ENCODE results near the gene SLC20A1.
"Not testable (repeated sequence)": the region's sequence is repeated elsewhere in the genome, so short reads cannot be mapped to it uniquely, and the experiment has no call there.

SLC20A1 gene

DNA sequence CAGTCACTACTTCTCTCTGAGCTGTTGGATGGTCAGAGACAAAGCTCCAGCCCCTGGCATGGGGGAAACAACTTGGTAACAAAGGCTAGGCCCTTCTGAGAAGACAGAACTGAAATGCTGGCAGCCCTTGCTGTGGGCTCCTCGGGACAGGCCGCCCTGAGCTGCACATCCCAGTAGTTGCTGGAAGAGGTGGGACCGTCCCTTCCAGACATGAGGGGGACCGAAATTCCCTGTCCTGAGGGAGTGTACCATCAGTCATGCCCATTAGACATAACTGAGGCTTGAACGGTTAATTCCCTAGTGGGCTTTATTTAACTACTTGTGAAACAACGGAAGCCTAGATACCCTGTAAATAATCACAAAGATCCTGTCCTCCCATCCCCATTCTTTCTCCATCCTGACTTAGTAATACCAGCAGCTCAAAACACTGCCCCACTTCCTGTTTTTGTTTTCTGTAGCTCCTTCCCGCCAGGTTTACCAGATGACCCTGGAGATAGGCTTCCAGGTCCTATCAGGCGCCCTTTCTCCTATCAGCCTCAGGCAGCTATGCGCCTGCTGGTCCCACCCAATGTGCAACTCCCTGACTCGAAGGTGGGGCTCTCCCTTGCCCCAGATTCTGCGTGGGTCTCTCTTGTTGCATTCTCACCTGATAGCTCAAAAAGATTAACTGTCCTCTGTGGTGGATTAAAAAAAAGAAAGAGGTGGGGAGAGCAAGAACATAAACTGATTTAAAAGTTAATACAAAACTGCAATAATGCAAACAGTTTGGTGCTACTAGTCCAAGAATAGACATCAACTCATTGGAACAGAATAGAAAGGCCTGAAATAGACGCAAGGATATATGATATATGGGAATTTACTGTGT is 38.0 kb downstream of the SLC20A1 start:
- no peak for DNase-seq (ENCODE audit: low read depth)

DNA sequence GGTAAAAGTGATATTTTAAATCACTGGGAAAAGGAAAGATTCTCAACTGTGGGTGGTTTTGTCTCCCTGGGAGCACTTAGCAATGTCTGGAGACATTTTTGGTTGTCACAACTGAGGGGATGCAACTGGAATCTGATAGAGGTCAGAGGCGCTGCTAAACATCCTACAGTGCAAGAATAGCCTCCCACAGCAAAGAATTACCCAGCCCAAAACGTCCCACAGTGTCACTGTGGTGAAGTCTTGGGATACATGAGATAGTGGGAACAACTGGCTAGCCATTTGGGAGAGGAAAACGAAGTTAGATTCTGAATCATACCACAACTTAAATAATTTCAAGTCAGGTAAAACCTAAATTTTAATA is 38.7 kb downstream of the SLC20A1 start:
- DNase-seq (ENCODE audit: low read depth) = no peak

DNA sequence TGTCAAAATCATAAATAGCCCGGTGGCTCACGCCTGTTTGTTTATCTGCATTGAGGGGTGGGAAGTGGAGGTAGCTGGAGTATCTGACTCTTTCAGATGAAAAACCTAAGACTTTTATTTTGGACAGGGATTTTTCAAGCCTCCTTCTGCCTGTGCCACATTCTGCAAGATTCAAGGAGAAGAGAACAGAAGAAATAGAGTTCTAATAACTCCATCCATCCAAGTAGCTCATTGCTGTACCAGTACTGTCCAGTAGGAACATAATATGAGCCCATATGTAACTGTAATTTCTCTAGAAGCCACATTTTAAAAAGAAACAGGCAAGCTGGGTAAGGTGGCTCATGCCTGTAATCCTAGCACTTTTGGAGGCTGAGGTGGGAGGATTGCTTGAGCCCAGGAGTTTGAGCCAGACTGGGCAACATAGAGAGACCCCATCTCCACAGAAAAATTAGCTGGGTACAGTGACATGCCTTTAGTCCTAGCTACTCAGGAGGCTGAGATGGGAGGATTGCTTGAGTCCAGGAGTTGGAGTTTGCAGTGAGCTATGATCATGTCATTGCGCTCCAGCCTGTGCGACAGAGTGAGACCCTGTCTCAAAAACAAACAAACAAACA is 39.6 kb downstream of the SLC20A1 start:
- DNase-seq (ENCODE audit: low read depth) = no peak

DNA sequence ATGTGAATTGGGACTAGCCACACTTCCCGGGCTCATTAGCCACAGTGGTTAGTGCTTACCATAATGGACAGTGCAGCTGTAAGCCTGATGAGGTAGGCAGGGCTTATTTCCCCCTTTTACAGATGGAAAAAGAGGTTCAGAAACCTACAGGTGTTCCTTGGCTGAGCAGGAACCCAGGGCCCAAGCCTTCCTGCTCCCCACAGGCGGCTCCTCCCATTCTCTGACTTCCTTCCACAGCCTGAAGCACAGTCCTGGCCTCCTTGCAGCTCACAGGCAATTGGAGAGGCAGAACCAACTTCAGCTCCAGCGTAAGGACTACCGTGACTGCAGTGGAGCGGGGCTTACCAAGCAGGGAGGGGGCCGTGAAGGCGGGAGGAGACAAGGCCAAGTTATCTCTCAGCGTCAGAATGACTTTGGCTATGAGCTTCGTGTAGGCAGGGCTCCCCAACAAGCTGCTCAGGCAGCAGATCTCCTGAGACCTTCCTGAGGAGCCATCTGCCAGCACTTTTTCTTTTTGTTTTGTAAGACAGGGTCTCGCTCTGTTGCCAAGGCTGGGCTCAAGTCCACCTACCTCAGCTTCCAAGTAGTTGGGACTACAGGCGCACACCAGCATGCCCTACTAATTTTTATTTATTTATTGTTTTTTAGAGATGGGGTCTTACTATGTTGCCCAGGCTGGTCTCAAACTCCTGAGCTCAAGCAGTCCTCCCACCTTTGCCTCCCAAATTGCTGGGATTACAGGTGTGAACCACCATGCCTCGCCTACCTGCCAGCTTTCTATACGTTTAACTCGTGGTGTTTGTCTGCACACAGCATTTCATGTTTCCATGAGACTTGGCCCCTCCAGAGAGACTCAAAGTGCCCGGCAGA is 40.8 kb downstream of the SLC20A1 start:
- DNase-seq (ENCODE audit: low read depth) = no peak

DNA sequence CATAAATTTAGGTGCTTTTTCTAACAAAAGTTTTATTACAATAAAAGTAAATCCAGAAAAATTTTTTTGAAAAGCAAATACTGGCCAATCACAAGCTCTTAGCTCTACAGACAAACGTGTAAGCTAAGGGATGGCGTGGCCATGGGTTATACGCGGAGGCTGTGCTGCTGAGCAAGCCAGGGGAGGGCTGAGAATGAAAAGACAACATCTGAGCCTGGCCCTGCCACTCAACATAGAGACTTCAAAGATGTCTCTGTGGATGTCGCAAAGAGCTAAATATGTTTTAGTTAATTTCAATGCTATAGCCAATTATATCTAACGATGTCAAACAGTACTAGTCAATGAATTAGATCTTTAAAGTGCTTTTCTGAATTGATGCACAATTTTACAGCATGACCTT is 41.8 kb downstream of the SLC20A1 start:
- DNase-seq (ENCODE audit: low read depth) = no peak

DNA sequence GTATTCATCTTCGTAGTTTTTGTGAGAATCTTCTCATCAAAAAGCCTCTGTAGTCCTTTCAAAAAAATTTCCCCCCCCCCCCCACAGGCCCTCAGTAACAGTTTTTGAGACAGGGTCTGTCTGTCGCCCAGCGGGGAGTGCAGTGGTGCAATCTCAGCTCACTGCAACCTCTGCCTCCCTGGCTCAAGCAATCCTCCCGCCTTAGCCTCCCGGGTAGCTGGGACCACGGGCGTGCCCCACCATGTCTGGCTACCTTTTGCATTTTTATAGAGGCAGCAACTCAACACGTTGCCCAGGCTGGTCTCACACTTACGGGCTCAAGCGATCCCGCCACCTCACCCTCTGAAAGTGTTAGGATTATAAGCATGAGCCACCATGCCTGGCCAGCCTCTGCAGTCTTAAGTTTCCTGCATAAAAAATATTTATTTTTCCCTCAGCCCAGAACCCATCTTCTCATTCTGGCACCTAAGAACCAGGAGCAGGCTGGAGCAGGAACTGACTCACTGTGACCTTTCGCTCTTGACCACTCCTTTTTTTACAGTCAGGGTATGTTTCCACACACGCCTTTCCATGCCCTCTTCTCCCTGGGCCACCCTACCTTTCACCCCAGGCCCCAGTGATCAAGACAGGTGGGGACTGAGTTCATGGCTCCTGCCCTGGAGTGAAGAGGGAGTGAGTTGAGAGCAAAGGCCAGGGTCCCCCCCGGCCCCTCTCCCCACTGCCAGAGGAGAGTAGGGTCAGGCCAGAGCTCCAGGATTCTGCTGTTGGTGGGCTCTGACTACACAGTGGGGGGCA is 42.5 kb downstream of the SLC20A1 start:
- no peak for DNase-seq (ENCODE audit: low read depth)

DNA sequence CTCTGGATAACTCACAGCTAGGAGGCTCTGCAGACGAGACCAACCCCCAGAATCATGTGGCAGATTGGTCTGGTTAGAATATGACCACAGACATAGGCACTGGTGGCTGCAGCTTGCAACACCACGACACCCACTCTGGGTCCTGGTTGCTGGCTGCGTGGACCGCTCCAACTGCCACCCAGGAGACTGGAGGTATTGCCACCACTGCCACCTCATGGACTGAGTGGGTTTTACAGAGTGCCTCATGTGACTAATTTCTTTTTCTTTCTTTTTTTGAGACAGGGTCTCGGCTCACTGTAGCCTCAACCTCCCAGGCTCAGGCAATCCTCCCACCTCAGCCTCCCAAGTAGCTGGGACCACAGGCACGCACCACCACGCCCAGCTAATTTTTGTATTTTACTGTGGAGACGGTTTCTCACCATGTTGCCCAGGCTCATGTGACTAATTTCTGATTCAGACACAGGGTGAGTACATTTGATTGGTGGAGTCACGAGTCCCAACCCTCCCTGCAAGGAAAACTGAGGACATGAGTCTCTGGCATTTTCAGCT is 45.2 kb downstream of the SLC20A1 start:
- peak; percentile 55 for DNase-seq (ENCODE audit: low read depth)

DNA sequence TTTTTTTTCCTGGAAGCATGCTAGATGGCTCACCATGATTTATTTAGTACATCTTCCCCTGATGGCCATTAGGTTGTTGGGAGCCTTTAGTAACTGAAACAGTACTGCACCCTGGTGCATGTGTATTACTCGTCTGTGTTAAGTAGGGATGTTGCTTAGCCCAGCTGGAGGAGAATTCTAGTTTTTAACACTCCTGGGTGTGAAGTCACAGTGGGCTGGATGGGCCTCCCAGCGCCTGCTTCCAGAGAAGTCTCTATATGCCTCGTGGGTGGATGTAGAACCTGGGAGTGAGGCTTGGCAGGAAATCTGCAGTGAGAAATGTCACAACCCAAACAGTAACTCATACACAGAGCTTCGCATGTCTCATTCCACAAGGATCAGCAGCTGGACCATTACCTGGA is 46.1 kb downstream of the SLC20A1 start:
- DNase-seq (ENCODE audit: low read depth) = no peak

DNA sequence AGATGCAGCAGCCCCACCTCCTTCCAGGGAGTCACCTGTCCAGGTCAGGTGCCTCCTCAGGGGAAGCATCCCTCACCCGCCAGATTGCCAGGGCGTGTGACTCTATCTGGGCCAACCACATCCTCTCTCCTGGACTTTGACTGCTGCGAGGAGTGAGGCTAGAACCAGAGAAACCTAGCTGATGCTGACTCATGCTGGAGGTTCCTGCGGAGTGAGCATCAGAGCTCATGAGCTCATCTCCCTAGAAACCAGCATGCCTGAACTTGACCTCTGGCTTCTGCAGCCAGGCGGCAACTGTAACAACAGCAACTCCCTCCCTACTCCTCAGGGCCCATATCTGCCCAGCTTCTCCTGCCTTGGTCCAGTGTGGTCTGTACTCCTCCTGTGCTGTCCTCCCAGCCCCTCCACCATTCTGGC is 46.8 kb downstream of the SLC20A1 start:
- peak; percentile 96 for DNase-seq (ENCODE audit: low read depth)

DNA sequence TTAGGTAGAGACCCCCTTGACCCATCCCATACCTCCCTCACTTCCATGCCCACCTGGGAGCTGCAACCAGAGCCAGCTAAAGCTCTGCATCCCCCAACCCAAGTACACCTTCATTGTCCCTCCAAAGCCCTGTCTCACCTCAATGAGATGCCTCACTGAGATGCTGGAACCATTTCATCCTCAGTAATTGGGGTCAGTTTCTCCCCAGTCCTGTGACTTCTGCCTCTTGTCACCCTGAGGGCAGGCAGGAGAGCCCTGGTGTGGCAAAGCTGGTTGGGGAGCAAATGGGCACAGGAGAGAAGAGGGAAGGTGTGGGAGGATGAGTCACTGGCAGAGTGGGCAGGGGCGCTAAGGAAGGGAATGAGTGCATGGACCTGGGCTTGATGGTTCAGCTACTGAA is 47.2 kb downstream of the SLC20A1 start:
- DNase-seq (ENCODE audit: low read depth) = no peak

DNA sequence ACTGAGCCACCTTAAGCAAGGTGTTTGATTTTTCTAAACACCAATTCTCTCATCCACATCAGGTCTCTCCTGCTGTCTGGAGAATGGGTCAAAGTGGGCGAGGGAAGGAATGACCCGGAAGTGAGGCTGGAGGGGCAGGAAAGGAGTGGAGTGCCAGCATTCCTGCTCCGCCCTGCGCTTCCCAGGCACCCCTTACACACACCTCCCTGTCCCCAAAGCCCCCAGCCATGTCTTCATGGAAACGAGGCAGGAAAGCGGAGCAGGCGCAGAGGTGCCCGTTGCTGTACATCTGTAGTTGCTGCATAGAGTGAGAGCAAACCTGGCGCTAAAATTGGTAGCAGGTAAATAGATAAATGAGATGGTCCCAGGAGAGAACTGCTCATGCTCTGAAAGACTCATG is 47.9 kb downstream of the SLC20A1 start:
- DNase-seq (ENCODE audit: low read depth) = no peak

DNA sequence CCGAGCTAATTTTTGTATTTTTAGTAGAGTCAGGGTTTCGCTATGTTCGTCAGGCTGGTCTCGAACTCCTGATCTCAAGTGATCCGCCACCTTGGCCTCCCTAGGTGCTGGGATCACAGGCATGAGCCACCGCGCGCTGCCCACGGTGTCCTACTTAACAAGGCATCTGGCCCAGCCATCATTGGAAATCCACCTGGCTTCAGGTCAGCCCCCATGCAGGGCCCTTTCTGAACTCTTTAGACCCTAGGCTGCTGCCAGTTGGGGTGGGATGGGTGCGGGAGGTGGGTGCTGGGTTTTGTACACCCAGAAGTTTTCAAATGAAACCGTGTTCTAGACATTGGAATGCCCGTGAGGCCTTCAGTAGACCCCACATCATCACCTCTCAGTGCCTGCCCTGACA is 48.4 kb downstream of the SLC20A1 start:
- no peak for DNase-seq (ENCODE audit: low read depth)

DNA sequence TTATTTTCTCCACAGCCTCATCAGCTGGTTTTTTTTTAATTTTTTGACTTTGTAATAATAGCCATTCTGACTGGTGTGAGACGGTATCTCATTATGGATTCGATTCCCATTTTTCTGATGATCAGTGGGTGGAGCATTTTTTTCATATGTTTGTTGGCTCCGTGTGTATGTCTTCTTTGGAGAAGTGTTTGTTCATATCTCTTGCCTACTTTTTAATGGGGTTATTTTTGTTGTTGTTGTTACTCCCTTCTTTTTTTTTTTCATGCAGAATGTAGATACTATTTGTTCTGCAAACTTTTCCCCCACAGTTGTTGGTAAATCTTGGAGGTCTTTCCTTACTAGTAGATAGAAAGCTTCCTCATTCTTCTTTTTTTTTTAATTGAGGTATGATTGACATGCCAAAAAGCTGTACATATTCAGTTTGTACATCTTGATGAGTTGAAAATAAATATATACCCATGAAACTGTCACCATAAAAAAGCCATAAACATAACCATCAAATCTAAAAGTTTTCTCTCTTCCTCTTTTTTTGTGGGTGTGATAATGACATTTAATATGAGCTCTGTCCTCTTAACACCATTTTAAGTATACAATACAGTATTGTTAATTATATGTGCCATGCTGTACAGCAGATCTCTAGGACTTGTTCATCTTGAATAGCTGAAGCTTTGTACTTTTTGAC is 53.2 kb downstream of the SLC20A1 start:
- DNase-seq (ENCODE audit: low read depth) = no peak

DNA sequence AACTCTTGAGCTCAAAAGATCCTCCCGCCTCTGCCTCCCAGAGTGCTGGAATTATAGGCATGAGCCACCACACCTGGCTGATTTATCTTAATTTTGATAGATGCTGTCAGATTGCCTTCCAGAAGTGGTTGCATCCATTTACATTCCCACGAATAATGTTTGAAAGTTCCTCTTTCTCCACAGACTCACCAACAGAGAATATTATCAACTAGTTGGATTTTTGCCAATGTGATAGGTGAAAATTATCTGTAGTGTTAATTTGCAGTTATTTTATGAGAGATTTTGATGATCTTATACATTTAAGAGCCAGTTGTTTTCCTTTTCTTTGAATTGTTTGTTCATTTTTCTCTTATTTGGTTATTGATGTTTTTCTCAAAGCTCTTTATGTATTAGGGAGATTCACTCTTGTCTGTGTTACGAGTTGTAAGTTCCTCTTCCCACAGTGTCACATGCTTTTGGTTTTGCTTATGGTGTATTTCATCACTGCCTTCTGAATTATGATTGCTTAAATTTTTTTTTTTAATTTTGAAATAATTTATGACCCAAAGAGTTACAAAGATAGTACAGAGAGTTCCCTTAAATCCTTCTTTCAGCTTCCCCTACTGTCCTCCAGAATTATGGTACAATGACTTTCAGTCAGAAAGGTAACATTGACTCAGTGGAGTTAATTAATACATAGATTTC is 54.4 kb downstream of the SLC20A1 start:
- no peak for DNase-seq (ENCODE audit: low read depth)

DNA sequence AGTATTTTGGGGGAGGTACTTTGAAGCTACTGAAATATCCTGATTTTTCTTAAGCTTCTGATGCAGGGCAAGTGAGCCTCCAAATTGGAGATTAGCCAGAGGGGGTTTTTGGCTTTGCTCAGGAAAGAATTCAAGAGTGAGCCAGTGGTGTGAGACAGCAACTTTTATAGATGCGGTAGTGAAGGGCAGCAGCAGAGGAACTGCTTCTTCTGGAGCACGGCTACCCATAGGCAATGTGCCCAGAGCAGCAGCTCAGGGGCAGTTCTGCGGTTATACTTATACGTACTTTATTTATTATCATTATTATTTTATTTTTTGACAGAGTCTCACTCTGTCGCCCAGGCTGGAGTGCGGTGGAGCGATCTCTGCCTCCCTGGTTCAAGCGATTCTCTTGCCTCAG is 55.3 kb downstream of the SLC20A1 start:
- DNase-seq (ENCODE audit: low read depth) = no peak

DNA sequence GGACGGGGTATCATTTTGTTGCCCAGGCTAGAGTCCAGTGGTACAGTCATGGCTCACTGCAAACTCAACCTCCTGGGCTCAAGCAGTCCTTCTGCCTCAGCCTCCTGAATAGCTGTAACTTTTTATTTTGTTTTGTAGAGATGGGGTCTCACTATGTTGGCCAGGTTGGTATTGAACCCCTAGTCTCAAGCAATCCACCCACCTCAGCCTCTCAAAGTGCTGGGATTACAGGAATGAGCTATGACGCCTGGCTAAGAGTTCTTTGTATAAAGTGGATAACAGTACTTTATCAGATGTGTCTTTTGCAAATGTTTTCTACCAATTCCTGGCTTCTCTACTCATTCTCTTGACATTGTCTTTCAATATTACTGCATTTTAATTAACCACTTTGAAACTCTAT is 57.9 kb downstream of the SLC20A1 start:
- no peak for DNase-seq (ENCODE audit: low read depth)

DNA sequence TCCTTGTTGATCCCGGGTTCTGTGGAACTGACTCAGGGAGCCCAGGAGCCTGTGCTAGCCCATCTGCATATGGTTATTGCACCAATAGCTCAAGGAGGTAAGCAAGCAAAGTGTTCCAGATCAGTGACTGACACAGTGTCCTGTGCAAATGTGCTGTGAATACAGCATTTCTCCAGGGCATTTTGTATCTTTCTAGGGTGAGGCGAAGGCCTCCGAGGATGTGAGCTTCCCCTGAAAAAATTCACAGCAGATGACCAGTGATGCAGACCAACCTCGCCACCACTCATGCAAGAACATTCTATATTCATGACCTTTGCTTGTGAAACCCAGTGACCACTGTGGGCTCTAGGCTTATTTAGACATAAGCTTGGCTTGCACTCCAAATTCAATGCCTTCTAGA is 59.8 kb downstream of the SLC20A1 start:
- no peak for DNase-seq (ENCODE audit: low read depth)

DNA sequence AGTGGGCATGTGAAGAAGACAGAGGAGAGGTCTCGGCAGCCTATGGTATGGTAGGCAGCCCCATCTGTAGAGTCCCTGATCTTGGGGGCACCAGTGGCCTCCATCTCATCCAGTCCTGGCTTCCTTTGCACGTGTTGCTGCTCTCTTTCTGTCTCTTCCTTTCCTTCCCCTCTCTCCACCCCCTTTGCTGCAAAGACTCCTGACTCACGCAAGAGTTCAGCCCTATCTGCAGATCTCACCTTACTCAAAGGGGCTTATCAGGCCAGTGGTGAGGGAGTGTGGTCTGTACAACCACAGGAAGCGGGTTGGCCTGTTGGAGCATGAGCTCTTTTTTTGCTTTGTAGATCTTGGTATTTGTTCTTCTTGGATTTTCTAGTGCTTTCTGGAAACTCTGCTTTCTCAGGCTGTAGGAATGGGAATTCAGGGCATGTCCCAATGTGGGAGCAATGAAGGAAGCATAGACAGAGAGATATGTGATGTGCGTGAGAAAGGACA is 60.5 kb downstream of the SLC20A1 start:
- no peak for DNase-seq (ENCODE audit: low read depth)

DNA sequence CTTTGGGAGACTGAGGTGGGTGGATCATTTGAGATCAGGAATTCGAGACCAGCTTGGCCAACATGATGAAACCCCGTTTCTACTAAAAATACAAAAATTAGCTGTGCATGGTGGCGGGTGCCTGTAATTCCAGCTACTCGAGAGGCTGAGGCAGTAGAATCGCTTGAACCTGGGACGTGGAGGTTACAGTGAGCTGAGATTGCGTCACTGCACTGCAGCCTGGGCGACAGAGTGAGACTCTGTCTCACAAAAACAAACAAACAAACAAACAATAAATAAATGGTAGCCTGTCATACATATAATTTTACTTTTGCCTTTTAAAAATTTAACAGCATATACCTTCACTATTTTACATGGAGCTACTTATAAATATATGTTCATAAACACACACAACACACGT is 61.2 kb downstream of the SLC20A1 start:
- not testable (repeated sequence) for DNase-seq (ENCODE audit: low read depth)

DNA sequence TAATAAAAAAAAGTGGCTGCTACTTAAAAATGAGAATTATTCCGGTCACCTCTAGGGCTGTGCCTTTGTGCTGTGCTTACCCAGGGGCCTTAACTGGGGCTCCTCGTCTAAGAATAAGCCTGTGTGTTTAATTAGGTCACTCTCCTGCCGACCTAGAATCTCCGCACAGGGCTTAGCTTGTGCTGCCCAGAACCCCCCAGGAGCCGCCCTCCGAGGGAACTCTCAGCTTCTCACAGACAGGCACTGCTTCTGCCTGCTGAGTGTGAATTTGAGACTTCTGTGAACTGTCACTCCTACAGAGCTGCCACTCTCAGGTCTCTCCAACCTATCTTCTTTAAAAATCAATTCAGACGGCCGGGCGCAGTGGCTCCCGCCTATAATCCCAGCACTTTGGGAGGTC is 63.2 kb downstream of the SLC20A1 start:
- no peak for DNase-seq (ENCODE audit: low read depth)
